ENCODE data around the gene NCOA3. TPM values are rescaled to one million over a fixed set of nuclear protein-coding genes. Genes with fewer than 3 reads are reported as not detected.

The NCOA3 gene
- total and polyA plus RNA-seq, 2 experiments from 2014 or later: 6.7 to 16.2 TPM

- TF ChIP-seq CTCF (IDR thresholded peaks at IDR 0.05; ENCODE audit: low read depth, low read length): no peak
- Histone ChIP-seq H3K27me3 (no peaks in the 10 kb centered on the region), H3K9me3 (ENCODE audit: low read depth) (no peaks in the 10 kb centered on the region), H3K4me3 (no peak overlapping the region), H3K36me3 (no peaks in the 10 kb centered on the region), H3K27ac (no peak overlapping the region), H3K4me1 (ENCODE audit: low read depth) (no peaks in the 10 kb centered on the region)
- DNase-seq (ENCODE audit: low read depth in 1 of 2, low spot score in 1 of 2): no peak
Observed at GRCh38 chr20:47484303-47484702, 17.4 kb upstream of the NCOA3 start.

- H3K9me3 ChIP-seq (ENCODE audit: low read depth): no peaks in the 10 kb centered on the region
- no peaks in the 10 kb centered on the region for H3K4me1 ChIP-seq (ENCODE audit: low read depth)
- TF ChIP-seq CTCF (IDR thresholded peaks at IDR 0.05; ENCODE audit: low read depth, low read length): no peak
- no peak overlapping the region for H3K27ac ChIP-seq
- no peaks in the 10 kb centered on the region for H3K27me3 ChIP-seq
- H3K4me3 ChIP-seq: no peak overlapping the region
- H3K36me3 ChIP-seq: no peaks in the 10 kb centered on the region
- DNase-seq (ENCODE audit: low read depth in 1 of 2, low spot score in 1 of 2): peak in 1 of 2 donors; percentile 52
Observed at GRCh38 chr20:47487175-47487917, 14.3 kb upstream of the NCOA3 start.

DNA sequence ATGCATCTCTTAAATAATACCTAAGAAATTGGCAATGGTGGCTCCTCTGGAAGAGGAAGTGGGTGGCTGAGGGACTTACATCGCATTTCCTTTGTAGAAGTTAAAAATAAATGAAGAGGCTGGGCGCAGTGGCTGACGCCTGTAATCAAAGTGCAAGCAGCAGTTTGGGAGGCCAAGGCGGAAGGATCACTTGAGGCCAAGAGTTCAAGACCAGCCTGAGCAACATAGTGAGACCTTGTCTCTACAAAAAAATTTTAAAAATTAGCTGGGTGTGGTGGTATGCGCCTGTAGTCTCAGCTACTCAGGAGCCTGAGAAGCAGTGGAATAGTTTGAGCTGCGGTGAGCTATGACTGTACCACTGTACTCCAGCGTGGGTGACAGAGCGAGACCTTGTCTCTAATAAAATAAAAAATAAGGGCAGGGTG lies 12.2 kb upstream of the NCOA3 start:
- H3K4me3 ChIP-seq: no peak overlapping the region
- TF ChIP-seq CTCF (IDR thresholded peaks at IDR 0.05; ENCODE audit: low read depth, low read length): no peak
- no peaks in the 10 kb centered on the region for H3K27me3 ChIP-seq
- no peaks in the 10 kb centered on the region for H3K36me3 ChIP-seq
- H3K4me1 ChIP-seq (ENCODE audit: low read depth): peaks cover 10% of the 10 kb centered on the region
- H3K9me3 ChIP-seq (ENCODE audit: low read depth): no peaks in the 10 kb centered on the region
- no peak for DNase-seq (ENCODE audit: low read depth in 1 of 2, low spot score in 1 of 2)
- H3K27ac ChIP-seq: no peak overlapping the region

GRCh38 chr20:47490795-47491194 lies 10.9 kb upstream of the NCOA3 start:
- H3K9me3 ChIP-seq (ENCODE audit: low read depth): no peaks in the 10 kb centered on the region
- no peak overlapping the region for H3K27ac ChIP-seq
- no peak overlapping the region for H3K4me3 ChIP-seq
- no peak for DNase-seq (ENCODE audit: low read depth in 1 of 2, low spot score in 1 of 2)
- TF ChIP-seq CTCF (IDR thresholded peaks at IDR 0.05; ENCODE audit: low read depth, low read length): no peak
- no peaks in the 10 kb centered on the region for H3K36me3 ChIP-seq
- H3K27me3 ChIP-seq: no peaks in the 10 kb centered on the region
- peaks cover 10% of the 10 kb centered on the region for H3K4me1 ChIP-seq (ENCODE audit: low read depth)

DNA sequence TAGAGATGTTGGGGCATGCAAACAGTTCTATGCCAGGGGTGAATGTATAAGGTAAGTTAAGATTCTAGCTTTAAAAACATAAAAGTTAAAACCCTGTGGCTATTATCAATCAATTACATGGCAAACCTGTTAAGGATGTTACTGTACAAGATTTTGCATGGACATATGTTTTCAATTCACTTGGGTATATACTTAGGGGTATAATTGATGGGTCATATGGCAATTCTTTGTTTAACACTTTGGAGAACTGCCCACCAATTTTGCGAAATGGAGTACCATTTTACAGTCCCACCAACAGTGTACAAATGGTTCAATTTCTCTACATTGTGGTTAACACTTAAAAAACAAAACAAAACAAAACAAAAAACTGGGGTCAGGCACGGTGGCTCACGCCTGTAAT lies 9.4 kb upstream of the NCOA3 start:
- no peak overlapping the region for H3K27ac ChIP-seq
- DNase-seq (ENCODE audit: low read depth in 1 of 2, low spot score in 1 of 2): no peak
- H3K36me3 ChIP-seq: no peaks in the 10 kb centered on the region

More for the DNA sequence above, 9.4 kb upstream of the NCOA3 start:
- H3K27me3 ChIP-seq: no peaks in the 10 kb centered on the region
- no peaks in the 10 kb centered on the region for H3K9me3 ChIP-seq (ENCODE audit: low read depth)
- no peak overlapping the region for H3K4me3 ChIP-seq
- no peak for TF ChIP-seq CTCF (IDR thresholded peaks at IDR 0.05; ENCODE audit: low read depth, low read length)
- peaks cover 10% of the 10 kb centered on the region for H3K4me1 ChIP-seq (ENCODE audit: low read depth)

Data from cardiac muscle cell (in vitro differentiated cells and primary cell).